Activated CD4-positive, alpha-beta T cell treated with anti-CD3 and anti-CD28 coated beads, Interleukin-2, amount 50 U/mL, for 16 hours (primary cell): ENCODE data around the gene SP110.
"Not testable (repeated sequence)": the region's sequence is repeated elsewhere in the genome, so short reads cannot be mapped to it uniquely, and the experiment has no call there.

Source experiments
- DNase-seq: peaks from one replicate; pipeline ENCODE4 v3.0.0-alpha.2; 2020

SP110 gene

GRCh38 chr2:230222829-230223228 lies 3.0 kb upstream of the SP110 start:
- not testable (repeated sequence) for DNase-seq

- DNase-seq = no peak
Observed at GRCh38 chr2:230221493-230221892, 1.7 kb upstream of the SP110 start.

- no peak for DNase-seq
Observed at GRCh38 chr2:230220347-230220969, 674 bp upstream of the SP110 start.

GRCh38 chr2:230218421-230218820 lies 1.4 kb downstream of the SP110 start:
- DNase-seq = no peak

- DNase-seq = no peak
Observed at GRCh38 chr2:230217424-230217823, 2.4 kb downstream of the SP110 start.

- no peak for DNase-seq
Observed at GRCh38 chr2:230216489-230216888, 3.3 kb downstream of the SP110 start.

- DNase-seq = no peak
Observed at GRCh38 chr2:230209422-230210051, 10.2 kb downstream of the SP110 start.

GRCh38 chr2:230208576-230208975 lies 11.2 kb downstream of the SP110 start:
- DNase-seq = no peak

- DNase-seq = peak; percentile 71
Observed at GRCh38 chr2:230205721-230206120, 14.1 kb downstream of the SP110 start.

- no peak for DNase-seq
Observed at GRCh38 chr2:230205034-230205433, 14.8 kb downstream of the SP110 start.

- no peak for DNase-seq
Observed at GRCh38 chr2:230203110-230203676, 16.6 kb downstream of the SP110 start.

GRCh38 chr2:230202430-230203109 lies 17.2 kb downstream of the SP110 start:
- peak; percentile 71 for DNase-seq

- no peak for DNase-seq
Observed at GRCh38 chr2:230184727-230185578, 34.8 kb downstream of the SP110 start.

- DNase-seq = no peak
Observed at GRCh38 chr2:230181195-230181594, 38.6 kb downstream of the SP110 start.

- no peak for DNase-seq
Observed at GRCh38 chr2:230179907-230180306, 39.9 kb downstream of the SP110 start.

GRCh38 chr2:230178546-230179485 lies 41.0 kb downstream of the SP110 start:
- DNase-seq = no peak

- DNase-seq = no peak
Observed at GRCh38 chr2:230176996-230177395, 42.8 kb downstream of the SP110 start.

- DNase-seq = no peak
Observed at GRCh38 chr2:230174466-230174865, 45.3 kb downstream of the SP110 start.

GRCh38 chr2:230172852-230173251 lies 46.9 kb downstream of the SP110 start:
- no peak for DNase-seq

- DNase-seq = no peak
Observed at GRCh38 chr2:230172156-230172555, 47.6 kb downstream of the SP110 start.

GRCh38 chr2:230170532-230170931 lies 49.3 kb downstream of the SP110 start:
- DNase-seq = peak; percentile 42
